Osteocyte (in vitro differentiated cells): ENCODE measurements around the gene FRMPD1. TPM values are rescaled to one million over a fixed set of nuclear protein-coding genes. Genes with fewer than 3 reads are reported as not detected.
"Not testable (repeated sequence)": the region's sequence is repeated elsewhere in the genome, so short reads cannot be mapped to it uniquely, and the experiment has no call there.

Experiments used
- DNase-seq: peaks from one replicate; pipeline ENCODE4 v3.0.0; 2021; ENCODE audit warnings: mixed read lengths; ENCODE audit not compliant: unreplicated experiment; ENCODE audit errors: extremely low spot score
- H3K27ac Mint-ChIP-seq: one replicate; pipeline ENCODE4 v1.8.0; 2021; ENCODE audit warnings: mild to moderate bottlenecking, mixed read lengths; ENCODE audit not compliant: unreplicated experiment
- H3K27me3 Mint-ChIP-seq: one replicate; pipeline ENCODE4 v1.8.0; 2021; ENCODE audit warnings: mixed read lengths; ENCODE audit not compliant: unreplicated experiment
- H3K36me3 Mint-ChIP-seq: one replicate; pipeline ENCODE4 v1.8.0; 2021; ENCODE audit warnings: mixed read lengths; ENCODE audit not compliant: unreplicated experiment
- H3K4me1 Mint-ChIP-seq: one replicate; pipeline ENCODE4 v1.8.0; 2021; ENCODE audit warnings: mixed read lengths; ENCODE audit not compliant: unreplicated experiment
- H3K4me3 Mint-ChIP-seq: one replicate; pipeline ENCODE4 v1.8.0; 2021; ENCODE audit warnings: mild to moderate bottlenecking, moderate library complexity, mixed read lengths; ENCODE audit not compliant: unreplicated experiment
- H3K9me3 Mint-ChIP-seq: one replicate; pipeline ENCODE4 v1.8.0; 2021; ENCODE audit warnings: mixed read lengths; ENCODE audit not compliant: unreplicated experiment
- CTCF ChIP-seq: fragments of 200-600 bp; sonication (generic); IDR thresholded peaks from 2 replicates; pipeline ENCODE4 v1.5.0; 2021; ENCODE audit warnings: antibody characterized with exemption, mild to moderate bottlenecking, moderate library complexity
- total RNA-seq: library from RNA; stranded (reverse); gene quantifications from 2 replicates; pipeline ENCODE4 v1.2.1, GENCODE V29; 2021

The FRMPD1 gene
- total RNA-seq, 1 donor from 2014 or later = not detected

- Mint-ChIP-seq H3K9me3 (no peaks in the 10 kb centered on the region), H3K4me1 (peaks cover 10% of the 10 kb centered on the region), H3K36me3 (peaks cover 19% of the 10 kb centered on the region), H3K4me3 (no peak overlapping the region), H3K27me3 (no peaks in the 10 kb centered on the region), H3K27ac (no peak overlapping the region)
- no peak for DNase-seq
- no peak for TF ChIP-seq CTCF
Measured at GRCh38 chr9:37758747-37759146, 108.0 kb downstream of the FRMPD1 start.

- DNase-seq = no peak
Measured at GRCh38 chr9:37760416-37761161, 109.8 kb downstream of the FRMPD1 start.

GRCh38 chr9:37761511-37761910 is 110.8 kb downstream of the FRMPD1 start:
- H3K4me1 Mint-ChIP-seq = no peaks in the 10 kb centered on the region
- no peak overlapping the region for H3K27ac Mint-ChIP-seq
- no peaks in the 10 kb centered on the region for H3K27me3 Mint-ChIP-seq
- TF ChIP-seq CTCF = no peak
- no peak overlapping the region for H3K4me3 Mint-ChIP-seq
- peaks cover 28% of the 10 kb centered on the region for H3K36me3 Mint-ChIP-seq
- H3K9me3 Mint-ChIP-seq = no peaks in the 10 kb centered on the region
- no peak for DNase-seq

More at GRCh38 chr9:37760416-37761161, 109.8 kb downstream of the FRMPD1 start:
- Mint-ChIP-seq H3K9me3 (no peaks in the 10 kb centered on the region), H3K27ac (no peak overlapping the region), H3K36me3 (peaks cover 24% of the 10 kb centered on the region), H3K4me1 (no peaks in the 10 kb centered on the region), H3K27me3 (no peaks in the 10 kb centered on the region), H3K4me3 (no peak overlapping the region)
- TF ChIP-seq CTCF = no peak

- not testable (repeated sequence) for DNase-seq, H3K27ac Mint-ChIP-seq, H3K4me1 Mint-ChIP-seq, H3K27me3 Mint-ChIP-seq, H3K4me3 Mint-ChIP-seq, H3K9me3 Mint-ChIP-seq
- peaks cover 36% of the 10 kb centered on the region for H3K36me3 Mint-ChIP-seq
Measured at GRCh38 chr9:37765263-37765662, 114.5 kb downstream of the FRMPD1 start.

- no peaks in the 10 kb centered on the region for H3K9me3 Mint-ChIP-seq
- TF ChIP-seq CTCF = no peak
- peaks cover 29% of the 10 kb centered on the region for H3K36me3 Mint-ChIP-seq
- DNase-seq = no peak
- H3K4me3 Mint-ChIP-seq = no peak overlapping the region
- H3K27ac Mint-ChIP-seq = no peak overlapping the region
- no peaks in the 10 kb centered on the region for H3K27me3 Mint-ChIP-seq
- no peaks in the 10 kb centered on the region for H3K4me1 Mint-ChIP-seq
Measured at GRCh38 chr9:37769306-37769705, 118.6 kb downstream of the FRMPD1 start.
